CD14-positive monocyte (primary cell): Measurements from ENCODE around the gene TRMO. TPM values are rescaled to one million over a fixed set of nuclear protein-coding genes. Genes with fewer than 3 reads are reported as not detected.
A peak's percentile ranks its signal among the peaks of the same experiment; 100 is the strongest.
"Not testable (repeated sequence)": the region's sequence is repeated elsewhere in the genome, so short reads cannot be mapped to it uniquely, and the experiment has no call there.

Source experiments
- DNase-seq, 3 donors: peaks; one replicate each; pipeline ENCODE4 v3.0.0-alpha.2; 2011 to 2022
- H2AFZ ChIP-seq: 2 replicates; pipeline ENCODE4 v1.6.0; 2012; ENCODE audit warnings: mild to moderate bottlenecking, low read depth, low read length, inconsistent platforms; ENCODE audit not compliant: insufficient read depth, poor library complexity, severe bottlenecking
- H3K27ac ChIP-seq, 2 donors: 1 replicate in 1 of 2; 2 replicates in 1 of 2; pipeline ENCODE4 v1.5.1; 2012 to 2013; ENCODE audit warnings: low read length in 2 of 2, control low read depth in 1 of 2, inconsistent platforms in 1 of 2, low read depth in 1 of 2, mild to moderate bottlenecking in 1 of 2
- H3K27me3 ChIP-seq, 2 donors: one replicate each; pipeline versions ENCODE4 v1.6.0 to v1.6.1; 2011 to 2013; ENCODE audit warnings: low read length in 2 of 2; ENCODE audit not compliant: control insufficient read depth in 2 of 2, insufficient read depth in 2 of 2
- H3K36me3 ChIP-seq, 2 donors: replicated peaks in 1 of 2; 1 replicate in 1 of 2; 2 replicates in 1 of 2; pipeline versions ENCODE4 v1.5.1 to v1.6.1; 2012 to 2013; ENCODE audit warnings: low read length in 2 of 2, control low read depth in 1 of 2, inconsistent platforms in 1 of 2, mild to moderate bottlenecking in 1 of 2; ENCODE audit not compliant: insufficient read depth in 2 of 2, control insufficient read depth in 1 of 2
- H3K4me1 ChIP-seq, 2 donors: 1 replicate in 1 of 2; 2 replicates in 1 of 2; pipeline versions ENCODE4 v1.5.1 to v1.6.1; 2012 to 2013; ENCODE audit warnings: low read length in 2 of 2, control low read depth in 1 of 2, inconsistent platforms in 1 of 2, mild to moderate bottlenecking in 1 of 2, moderate library complexity in 1 of 2; ENCODE audit not compliant: insufficient read depth in 2 of 2, control insufficient read depth in 1 of 2
- H3K4me2 ChIP-seq: replicated peaks from 2 replicates; pipeline ENCODE3; 2012; ENCODE audit warnings: low read length, moderate library complexity, mild to moderate bottlenecking; ENCODE audit not compliant: poor library complexity, severe bottlenecking; ENCODE audit errors: extremely low read depth
- H3K4me3 ChIP-seq, 3 experiments: fragments of 200-600 bp in 1 of 3; sonication (generic) in 1 of 3; replicated peaks in 1 of 3; 1 replicate in 2 of 3; 2 replicates in 1 of 3; pipeline ENCODE4 v1.5.1; 2011 to 2013; ENCODE audit warnings: low read length in 3 of 3, mild to moderate bottlenecking in 3 of 3, control low read depth in 2 of 3, low read depth in 2 of 3, inconsistent platforms in 1 of 3, moderate library complexity in 1 of 3
- H3K79me2 ChIP-seq: 2 replicates; pipeline ENCODE4 v1.6.0; 2012; ENCODE audit warnings: mild to moderate bottlenecking, control low read depth, inconsistent platforms, low read length, moderate library complexity; ENCODE audit not compliant: insufficient read depth
- H3K9ac ChIP-seq: 2 replicates; pipeline ENCODE4 v1.6.0; 2017; ENCODE audit warnings: low read length, mild to moderate bottlenecking; ENCODE audit not compliant: insufficient read depth, poor library complexity, severe bottlenecking
- H3K9me3 ChIP-seq, 2 donors: replicated peaks in 1 of 2; 1 replicate in 1 of 2; 2 replicates in 1 of 2; pipeline versions ENCODE4 v1.5.1 to v1.6.1; 2012 to 2013; ENCODE audit warnings: low read length in 2 of 2, control low read depth in 1 of 2; ENCODE audit not compliant: control insufficient read depth in 1 of 2, insufficient read depth in 1 of 2
- H4K20me1 ChIP-seq: 2 replicates; pipeline ENCODE4 v1.6.0; 2012; ENCODE audit warnings: mild to moderate bottlenecking, low read length, control low read depth, moderate library complexity; ENCODE audit not compliant: insufficient read depth
- H3K27ac Mint-ChIP-seq, 7 donors: one replicate each; pipeline ENCODE4 v1.8.0; 2020; ENCODE audit warnings: mild to moderate bottlenecking in 7 of 7, mixed read lengths in 7 of 7, moderate library complexity in 6 of 7, inconsistent platforms in 2 of 7
- H3K27me3 Mint-ChIP-seq, 3 donors: one replicate each; pipeline ENCODE4 v1.8.0; 2021 to 2022; ENCODE audit warnings: low read depth in 3 of 3, mild to moderate bottlenecking in 3 of 3, mixed read lengths in 3 of 3, moderate library complexity in 3 of 3, inconsistent platforms in 1 of 3
- H3K36me3 Mint-ChIP-seq, 2 donors: one replicate each; pipeline ENCODE4 v1.8.0; 2020; ENCODE audit warnings: mixed read lengths in 2 of 2, inconsistent platforms in 1 of 2, mild to moderate bottlenecking in 1 of 2
- H3K4me1 Mint-ChIP-seq: one replicate; pipeline ENCODE4 v1.8.0; 2020; ENCODE audit warnings: mild to moderate bottlenecking, mixed read lengths
- H3K4me3 Mint-ChIP-seq, 2 donors: one replicate each; pipeline ENCODE4 v1.8.0; 2020; ENCODE audit warnings: mild to moderate bottlenecking in 2 of 2, mixed read lengths in 2 of 2, moderate library complexity in 1 of 2
- H3K9me3 Mint-ChIP-seq, 7 donors: one replicate each; pipeline ENCODE4 v1.8.0; 2020 to 2022; ENCODE audit warnings: mixed read lengths in 7 of 7, mild to moderate bottlenecking in 6 of 7, moderate library complexity in 6 of 7, inconsistent platforms in 2 of 7
- WGBS: methylation state at CpG from one replicate; pipeline ENCODE4 v1.1.5; 2013; ENCODE audit warnings: missing lambda C conversion rate; ENCODE audit not compliant: insufficient coverage; 5-methylcytosine and 5-hydroxymethylcytosine counted together
- intact Hi-C, 2 donors: fragments of 100-400 bp; cut with micrococcal nuclease; formaldehyde crosslinking; loops; one replicate each; pipeline versions ENCODE4 v1.15.0 to v1.15.1; 2023
- polyA plus RNA-seq, 3 donors: library from polyadenylated mRNA; depleted of rRNA in 1 of 3; unstranded in 2 of 3; stranded (reverse) in 1 of 3; fragments of 300-500 nt in 2 of 3; fragments of >200 nt in 1 of 3; fragmentation: Illumina TruSeq in 2 of 3; gene quantifications; 1 replicate in 2 of 3; 2 replicates in 1 of 3; pipeline ENCODE4 v1.2.3, GENCODE V29; 2012 to 2021
- TF ChIP-seq, protein P1 (sequence below): fragments of 200-600 bp; IDR thresholded peaks from one replicate; pipeline ENCODE4 v1.8.0; 2022; ENCODE audit warnings: antibody characterized with exemption, mild to moderate bottlenecking

Gene TRMO
- polyA plus RNA-seq, 3 donors = 13.4 to 20.6 (median 13.5) TPM

DNA sequence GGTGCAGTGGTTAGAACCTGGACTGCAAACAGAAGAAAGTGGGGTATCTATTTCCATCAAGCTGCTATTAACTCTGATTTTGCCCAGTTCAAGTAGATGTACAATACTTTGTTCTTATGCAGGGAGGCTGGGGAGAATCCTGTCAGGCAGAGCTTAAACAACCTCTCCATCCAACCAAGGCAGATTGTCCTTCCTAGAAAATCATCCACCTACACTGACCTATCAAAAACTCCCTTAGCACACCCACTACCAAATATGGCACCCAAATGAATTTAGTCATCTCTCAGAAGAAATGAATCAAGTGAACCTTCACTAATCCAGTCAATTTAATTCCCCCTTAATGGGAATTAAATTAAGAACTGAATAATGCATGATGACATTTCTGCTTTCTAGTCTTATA, 34.0 kb upstream of the TRMO start:
- Histone ChIP-seq H2AFZ (no peak overlapping the region), H3K4me3 (no peak overlapping the region), H3K9ac (no peak overlapping the region), H3K27me3 (no peaks in the 10 kb centered on the region), H3K9me3 (no peaks in the 10 kb centered on the region), H3K4me2 (no peak overlapping the region), H3K27ac (no peak overlapping the region), H4K20me1 (no peaks in the 10 kb centered on the region), H3K36me3 (no peaks in the 10 kb centered on the region), H3K79me2 (no peaks in the 10 kb centered on the region), H3K4me1 (no peaks in the 10 kb centered on the region)
- no peaks in the 10 kb centered on the region for H3K4me1 Mint-ChIP-seq
- H3K27me3 Mint-ChIP-seq = peaks cover 0 to 3% (median 0%) of the 10 kb centered on the region in 3 donors
- TF ChIP-seq, protein P1, sequence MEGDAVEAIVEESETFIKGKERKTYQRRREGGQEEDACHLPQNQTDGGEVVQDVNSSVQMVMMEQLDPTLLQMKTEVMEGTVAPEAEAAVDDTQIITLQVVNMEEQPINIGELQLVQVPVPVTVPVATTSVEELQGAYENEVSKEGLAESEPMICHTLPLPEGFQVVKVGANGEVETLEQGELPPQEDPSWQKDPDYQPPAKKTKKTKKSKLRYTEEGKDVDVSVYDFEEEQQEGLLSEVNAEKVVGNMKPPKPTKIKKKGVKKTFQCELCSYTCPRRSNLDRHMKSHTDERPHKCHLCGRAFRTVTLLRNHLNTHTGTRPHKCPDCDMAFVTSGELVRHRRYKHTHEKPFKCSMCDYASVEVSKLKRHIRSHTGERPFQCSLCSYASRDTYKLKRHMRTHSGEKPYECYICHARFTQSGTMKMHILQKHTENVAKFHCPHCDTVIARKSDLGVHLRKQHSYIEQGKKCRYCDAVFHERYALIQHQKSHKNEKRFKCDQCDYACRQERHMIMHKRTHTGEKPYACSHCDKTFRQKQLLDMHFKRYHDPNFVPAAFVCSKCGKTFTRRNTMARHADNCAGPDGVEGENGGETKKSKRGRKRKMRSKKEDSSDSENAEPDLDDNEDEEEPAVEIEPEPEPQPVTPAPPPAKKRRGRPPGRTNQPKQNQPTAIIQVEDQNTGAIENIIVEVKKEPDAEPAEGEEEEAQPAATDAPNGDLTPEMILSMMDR = no peak
- H3K36me3 Mint-ChIP-seq = no peaks in the 10 kb centered on the region
- intact Hi-C loops = no loop called here
- peaks cover 0 to 2% (median 0%) of the 10 kb centered on the region in 7 donors for H3K9me3 Mint-ChIP-seq
- H3K27ac Mint-ChIP-seq = no peak overlapping the region
- no peak for DNase-seq
- H3K4me3 Mint-ChIP-seq = no peak overlapping the region

DNA sequence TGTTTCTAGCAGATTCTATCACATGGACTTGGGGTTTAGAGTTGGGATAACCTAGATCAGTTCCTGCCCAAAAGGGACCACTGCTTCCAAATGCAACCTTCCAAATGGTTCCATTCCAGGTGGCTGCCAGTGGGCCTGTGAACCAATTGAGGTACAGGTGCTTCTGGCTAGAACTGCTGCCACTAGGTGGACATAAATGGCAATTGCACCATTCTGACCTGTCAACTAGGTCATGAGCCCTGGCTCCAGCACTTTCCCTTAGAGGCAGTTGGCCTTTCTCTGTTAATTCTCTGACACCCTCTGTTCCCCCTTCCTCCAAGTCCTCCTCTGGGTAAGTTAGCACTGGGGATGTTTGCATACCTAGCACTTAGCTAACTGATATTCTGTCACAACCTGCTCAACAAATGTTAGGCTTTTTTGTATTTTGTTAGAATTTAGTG, 32.3 kb upstream of the TRMO start:
- Mint-ChIP-seq H3K4me3 (no peak overlapping the region), H3K27me3 (peaks cover 0 to 3% (median 1%) of the 10 kb centered on the region in 3 donors), H3K9me3 (peaks cover 0 to 6% (median 2%) of the 10 kb centered on the region in 7 donors), H3K27ac (no peak overlapping the region), H3K4me1 (no peaks in the 10 kb centered on the region), H3K36me3 (no peaks in the 10 kb centered on the region)
- peaks cover 0 to 4% of the 10 kb centered on the region in 2 donors for H3K9me3 ChIP-seq
- intact Hi-C loops = no loop called here
- H3K36me3 ChIP-seq = no peaks in the 10 kb centered on the region
- no peaks in the 10 kb centered on the region for H3K4me1 ChIP-seq
- no peak overlapping the region for H3K4me3 ChIP-seq
- H3K4me2 ChIP-seq = no peak overlapping the region
- no peak overlapping the region for H3K27ac ChIP-seq
- peak; percentile 7 to 44 (median 36) for DNase-seq
- no peak overlapping the region for H2AFZ ChIP-seq
- H3K79me2 ChIP-seq = no peaks in the 10 kb centered on the region
- no peak overlapping the region for H3K9ac ChIP-seq
- TF ChIP-seq, protein P1 = peak; percentile 58
- H4K20me1 ChIP-seq = no peaks in the 10 kb centered on the region
- no peaks in the 10 kb centered on the region for H3K27me3 ChIP-seq

DNA sequence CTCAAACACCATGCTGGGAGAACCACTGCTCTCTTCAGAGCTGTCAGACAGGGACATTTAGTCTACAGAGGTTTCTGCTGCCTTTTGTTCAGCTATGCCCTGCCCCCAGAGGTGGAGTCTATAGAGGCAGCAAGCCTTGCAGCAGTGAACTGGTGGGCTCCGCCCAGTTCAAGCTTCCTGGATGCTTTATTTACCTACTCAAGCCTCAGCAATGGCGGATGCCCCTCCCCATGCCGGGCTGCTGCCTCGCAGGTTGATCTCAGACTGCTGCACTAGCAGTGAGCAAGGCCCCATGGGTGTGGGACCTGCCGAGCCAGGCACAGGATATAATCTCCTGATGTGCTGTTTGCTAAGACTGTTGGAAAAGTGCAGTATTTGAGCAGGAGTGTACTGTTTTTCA, 28.6 kb upstream of the TRMO start:
- H3K79me2 ChIP-seq, H3K9me3 ChIP-seq, H3K4me3 Mint-ChIP-seq, H3K9me3 Mint-ChIP-seq, H3K27me3 Mint-ChIP-seq, H2AFZ ChIP-seq, DNase-seq, H3K4me1 ChIP-seq, H3K4me3 ChIP-seq, H3K9ac ChIP-seq, intact Hi-C loops, H3K27me3 ChIP-seq, H4K20me1 ChIP-seq, H3K4me1 Mint-ChIP-seq, H3K36me3 ChIP-seq, H3K27ac Mint-ChIP-seq, H3K27ac ChIP-seq, H3K36me3 Mint-ChIP-seq, H3K4me2 ChIP-seq: not testable (repeated sequence)
- 100% methylated on average over 4 of the region's 5 CpGs for WGBS

DNA sequence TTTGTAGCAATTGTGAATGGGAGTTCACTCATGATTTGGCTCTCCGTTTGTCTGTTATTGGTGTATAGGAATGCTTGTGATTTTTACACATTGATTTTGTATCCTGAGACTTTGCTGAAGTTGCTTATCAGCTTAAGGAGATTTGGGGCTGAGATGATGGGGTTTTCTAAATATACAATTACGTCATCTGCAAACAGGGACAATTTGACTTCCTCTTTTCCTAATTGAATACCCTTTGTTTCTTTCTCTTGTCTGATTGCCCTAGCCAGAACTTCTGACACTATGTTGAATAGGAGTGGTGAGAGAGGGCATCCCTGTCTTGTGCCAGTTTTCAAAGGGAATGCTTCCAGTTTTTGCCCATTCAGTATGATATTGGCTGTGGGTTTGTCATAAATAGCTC, 24.8 kb upstream of the TRMO start:
- WGBS = no CpG with 5 or more reads among the region's 2 CpGs
- H3K9me3 Mint-ChIP-seq, intact Hi-C loops, H3K9ac ChIP-seq, H3K27ac Mint-ChIP-seq, H3K4me3 Mint-ChIP-seq, H3K4me2 ChIP-seq, DNase-seq, H3K79me2 ChIP-seq, H3K36me3 Mint-ChIP-seq, H4K20me1 ChIP-seq, H3K4me1 ChIP-seq, H3K27me3 Mint-ChIP-seq, H3K4me3 ChIP-seq, H3K27ac ChIP-seq, H2AFZ ChIP-seq, H3K9me3 ChIP-seq, H3K4me1 Mint-ChIP-seq, H3K36me3 ChIP-seq, H3K27me3 ChIP-seq: not testable (repeated sequence)
